IPS-NIHi7 (cell line): ENCODE data around the gene OR8D2.

ENCODE experiments used
- DNase-seq: peaks from one replicate; pipeline ENCODE4 v3.0.0; 2012; ENCODE audit warnings: mixed read lengths; ENCODE audit errors: extremely low spot score

OR8D2 gene

DNA sequence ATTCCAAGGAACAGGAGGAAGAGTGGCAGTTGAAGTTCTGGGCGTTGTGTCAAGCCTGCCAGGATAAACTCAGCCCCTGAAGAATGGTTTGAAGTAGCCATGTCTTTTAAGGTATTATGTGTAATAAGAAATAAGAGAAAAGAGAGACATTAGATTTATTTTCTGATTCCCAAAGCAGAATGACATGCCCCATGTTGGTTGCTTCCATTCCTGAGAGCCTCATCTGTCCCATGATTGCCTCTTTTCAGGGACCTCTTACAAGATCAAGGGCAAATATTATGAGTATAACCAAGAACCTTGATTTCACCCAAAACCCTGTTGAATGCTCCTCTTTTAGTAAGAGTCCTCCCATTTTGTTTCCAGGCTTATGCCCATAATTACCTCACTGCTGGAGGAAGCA lies at the start of gene OR8D2:
Gene OR8D2, minus strand, starts transcription at position 101 of the 400 bp plus-strand sequence. Its CDS starts 0 bp downstream, at position 101.
- DNase-seq = no peak

GRCh38 chr11:124359566-124359965 lies 39.6 kb upstream of the OR8D2 start:
- no peak for DNase-seq

- DNase-seq = no peak
These were observed 26.4 kb upstream of the OR8D2 start for GRCh38 chr11:124346311-124346955.

GRCh38 chr11:124344346-124344745 lies 24.3 kb upstream of the OR8D2 start:
- no peak for DNase-seq

- no peak for DNase-seq
These were observed 20.1 kb upstream of the OR8D2 start for GRCh38 chr11:124340142-124340447.

DNA sequence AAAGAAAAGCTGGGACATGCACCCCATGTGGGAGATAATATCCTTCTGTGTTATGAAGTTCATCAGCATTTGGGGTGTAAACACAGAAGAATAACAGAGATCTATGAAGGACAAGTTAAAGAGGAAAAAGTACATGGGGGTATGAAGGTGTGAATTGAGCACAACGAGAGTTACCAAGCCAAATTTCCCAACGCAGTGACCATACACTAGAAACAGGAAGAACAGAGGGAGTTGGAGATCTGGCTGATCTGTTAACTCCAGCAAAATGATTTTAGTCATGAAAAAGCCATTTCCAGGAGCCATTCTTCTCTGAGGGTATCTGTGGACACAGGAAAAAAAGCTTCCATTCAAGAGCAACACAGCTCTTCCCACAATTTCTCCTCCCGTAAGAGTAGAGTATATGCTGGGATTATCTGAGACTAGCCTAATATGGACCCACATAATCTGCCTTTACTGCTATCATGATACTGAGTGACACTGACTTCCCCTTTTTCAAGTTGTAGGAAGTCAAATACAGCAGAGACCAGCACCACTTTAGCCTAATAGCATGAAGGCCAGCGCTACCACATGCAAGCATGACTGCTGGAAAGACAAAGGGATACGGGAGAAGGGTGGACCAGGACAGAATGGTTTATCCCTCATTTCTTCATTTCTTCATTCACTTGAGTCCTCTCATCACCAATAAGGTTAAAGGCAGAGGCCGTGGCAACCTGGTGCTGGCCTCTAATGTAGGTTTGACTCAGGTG lies 19.6 kb upstream of the OR8D2 start:
- DNase-seq = no peak

DNA sequence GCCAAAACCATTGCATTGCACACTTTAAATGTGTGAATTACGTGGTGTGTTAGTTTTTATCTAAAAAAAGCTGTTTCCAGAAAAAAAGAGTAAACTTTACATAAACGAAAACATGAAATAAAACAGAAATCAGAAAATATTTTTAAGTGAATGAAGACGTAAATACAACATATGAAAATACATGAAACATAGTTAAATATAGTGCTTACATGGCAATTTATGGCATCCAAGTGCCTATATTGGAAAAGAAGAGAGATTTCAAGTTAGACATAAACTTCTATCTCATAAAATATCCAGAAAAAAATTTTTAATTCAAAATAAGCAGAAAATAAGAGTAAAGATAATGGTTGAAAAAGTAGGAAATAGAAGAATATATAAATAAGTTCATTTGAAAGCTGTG lies 11.9 kb upstream of the OR8D2 start:
- no peak for DNase-seq

DNA sequence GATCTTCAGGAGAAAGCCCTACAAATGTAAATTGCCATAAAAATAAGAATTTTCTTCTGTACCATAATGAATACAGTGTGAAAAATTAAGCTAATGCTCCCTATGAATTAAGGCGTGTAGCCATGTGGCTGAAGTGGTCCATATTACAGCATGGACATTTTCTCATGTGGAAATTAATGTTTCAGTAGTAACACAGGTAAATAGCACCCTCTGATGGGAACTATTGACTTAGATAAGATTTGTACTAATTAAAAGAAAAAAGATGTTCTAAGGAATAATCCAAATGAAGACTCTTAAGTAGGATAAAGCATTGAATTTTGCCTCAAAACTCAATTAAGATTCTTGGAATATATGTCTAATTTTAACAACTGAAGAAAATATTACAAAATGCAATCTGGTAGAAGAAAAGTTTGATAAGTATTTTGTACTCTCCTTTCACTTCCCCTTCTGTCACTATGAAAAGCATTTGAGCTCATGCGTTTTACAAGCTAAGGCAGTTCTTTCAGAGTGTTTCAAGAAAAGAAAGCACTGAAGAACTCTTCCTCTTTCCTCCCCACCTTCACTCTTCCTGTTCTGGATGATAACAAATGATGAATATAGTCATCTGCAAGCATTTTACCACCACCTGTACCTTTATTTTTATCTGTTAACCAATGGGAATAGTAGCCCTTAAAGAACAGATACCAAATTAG lies 9.9 kb upstream of the OR8D2 start:
- DNase-seq = no peak

GRCh38 chr11:124327775-124328174 lies 7.8 kb upstream of the OR8D2 start:
- no peak for DNase-seq

DNA sequence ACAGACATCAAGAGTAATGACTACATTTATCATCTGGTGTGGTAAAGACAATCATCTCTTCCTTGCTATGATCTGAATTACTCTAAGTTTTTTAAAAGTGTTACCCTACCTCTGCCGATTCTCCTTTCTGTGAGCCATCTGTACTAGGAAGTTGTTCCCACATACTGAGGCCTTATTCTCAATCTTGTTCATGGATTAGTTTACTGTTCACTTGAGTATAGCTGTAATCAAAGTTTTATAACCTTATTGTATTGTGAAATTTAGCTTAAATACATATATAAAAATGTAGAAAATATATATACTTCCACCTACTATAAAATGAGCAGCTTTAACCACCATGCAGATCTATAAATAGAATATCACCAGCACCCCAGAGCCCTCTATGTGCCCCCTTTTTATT lies 2.4 kb upstream of the OR8D2 start:
- DNase-seq = no peak

DNA sequence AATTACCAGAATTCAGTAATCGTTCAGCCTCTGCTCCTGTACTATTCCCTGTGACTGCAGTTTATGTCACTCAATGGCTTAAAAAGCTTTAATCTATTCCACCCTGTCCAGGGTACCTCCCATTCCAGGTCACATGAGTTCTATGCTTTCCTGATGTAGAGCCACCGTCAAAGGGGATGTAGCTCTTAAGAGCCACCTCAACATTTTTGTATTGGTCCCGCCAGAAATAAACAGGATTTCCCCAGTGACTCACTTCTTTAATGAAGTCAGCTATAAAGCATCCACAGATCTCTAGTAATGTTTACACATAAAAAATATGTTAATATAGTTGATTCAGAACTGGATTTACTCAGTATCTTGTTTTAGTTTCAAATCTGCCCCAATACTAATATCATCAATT lies 4.9 kb downstream of the OR8D2 start:
- no peak for DNase-seq

DNA sequence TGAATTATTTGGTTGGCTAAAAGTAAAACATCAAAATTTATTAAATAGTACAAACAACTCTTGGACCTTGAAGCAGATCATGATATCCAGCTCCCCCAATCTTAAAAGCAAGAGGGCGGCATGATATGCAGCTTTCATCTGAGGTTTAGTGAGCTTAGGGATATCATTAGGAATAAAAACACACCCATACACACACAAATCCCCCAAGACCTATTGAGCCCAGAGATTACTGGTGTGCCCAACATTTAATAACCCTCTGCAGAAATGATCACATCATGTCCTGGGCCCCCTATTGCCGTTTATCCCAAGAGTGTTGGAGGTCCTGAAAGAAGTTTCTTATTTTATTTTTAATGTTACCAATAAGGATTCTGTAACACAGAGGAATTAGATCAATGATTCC lies 6.1 kb downstream of the OR8D2 start, which contains the start of gene OR8D1:
Gene OR8D1, minus strand, starts transcription at position 101 of the 400 bp plus-strand sequence. CDS start 3,183 bp downstream, outside the sequence.
- DNase-seq = no peak

- no peak for DNase-seq
These were observed 6.9 kb downstream of the OR8D2 start for GRCh38 chr11:124313131-124313530.

GRCh38 chr11:124311670-124312069 lies 8.3 kb downstream of the OR8D2 start:
- DNase-seq = no peak

- no peak for DNase-seq
These were observed 8.7 kb downstream of the OR8D2 start for GRCh38 chr11:124311269-124311668.

DNA sequence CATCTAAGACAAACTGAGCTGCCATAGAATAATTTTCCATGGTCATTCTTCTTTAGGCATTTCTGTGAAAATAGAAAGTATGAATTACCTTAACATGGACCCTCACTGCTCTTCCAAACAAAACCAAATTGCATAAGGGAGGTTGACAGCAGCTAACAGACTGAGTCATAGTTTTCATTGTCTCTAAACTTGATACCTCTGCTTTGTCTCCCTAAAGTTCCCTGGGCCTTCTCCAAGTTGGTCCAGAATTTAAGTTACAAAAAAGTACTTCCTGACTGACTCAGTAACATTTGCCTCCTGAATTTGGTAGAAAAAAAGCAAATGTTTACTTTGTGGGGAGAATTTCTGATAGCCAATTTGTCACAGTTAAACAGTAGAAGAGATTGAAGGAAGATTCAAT lies 9.3 kb downstream of the OR8D2 start:
- DNase-seq = no peak

GRCh38 chr11:124307093-124307492 lies 12.9 kb downstream of the OR8D2 start:
- DNase-seq = no peak

GRCh38 chr11:124302347-124303125 lies 17.5 kb downstream of the OR8D2 start:
- DNase-seq = no peak

GRCh38 chr11:124301548-124301947 lies 18.4 kb downstream of the OR8D2 start:
- no peak for DNase-seq

- no peak for DNase-seq
These were observed 22.1 kb downstream of the OR8D2 start for GRCh38 chr11:124297921-124298320.

GRCh38 chr11:124296016-124296415 lies 24.0 kb downstream of the OR8D2 start:
- no peak for DNase-seq

GRCh38 chr11:124294687-124295086 lies 25.3 kb downstream of the OR8D2 start:
- DNase-seq = no peak
